GM18519 (cell line): ENCODE measurements around the gene SLAMF6.

Source experiments
- ATAC-seq: cut with Tn5 transposase; IDR thresholded peaks from one replicate; pipeline ENCODE4 v1.9.1; 2021; ENCODE audit warnings: mild to moderate bottlenecking, moderate library complexity; ENCODE audit not compliant: unreplicated experiment, low FRiP score

The SLAMF6 gene

DNA sequence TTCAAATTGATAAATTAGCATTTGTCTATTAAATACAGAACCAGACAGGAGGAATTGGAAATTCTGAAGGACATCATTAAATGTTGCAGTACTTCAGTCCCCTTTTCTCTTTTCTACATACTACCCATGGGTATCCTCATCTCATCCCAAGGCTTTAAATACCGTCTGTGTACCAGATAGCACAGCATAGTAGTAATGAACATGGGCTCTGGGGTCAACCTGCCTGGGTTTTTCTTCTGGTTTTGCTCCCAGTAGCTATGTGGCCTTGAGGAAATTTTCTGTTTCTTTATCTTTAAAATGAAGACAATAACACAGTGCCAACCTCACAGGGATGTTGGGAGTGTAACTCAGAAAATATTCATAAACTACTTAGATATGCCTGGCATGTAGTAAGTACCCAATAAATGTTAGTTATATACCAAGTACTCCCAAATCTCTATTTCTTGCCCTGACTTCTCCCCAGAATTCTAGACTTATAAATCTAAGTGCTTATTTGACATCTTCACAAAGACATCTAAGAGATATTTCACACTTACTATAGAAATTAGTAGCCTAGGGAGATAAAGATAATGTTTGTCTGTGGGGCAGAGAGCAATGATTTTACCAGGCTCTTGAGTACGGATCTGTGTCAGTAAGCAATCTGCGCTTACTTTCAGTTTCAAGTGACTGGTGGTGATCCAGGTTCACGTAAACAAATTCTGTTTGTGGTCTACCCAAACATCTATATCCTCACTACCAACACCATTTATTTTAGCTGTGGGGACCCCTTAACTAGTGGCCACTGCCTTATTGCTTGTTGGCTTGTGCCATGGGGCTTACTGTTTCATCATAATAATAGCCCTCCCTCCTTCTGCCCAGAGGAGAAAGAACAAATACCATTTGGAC lies 85.4 kb downstream of the SLAMF6 start:
- no peak for ATAC-seq

DNA sequence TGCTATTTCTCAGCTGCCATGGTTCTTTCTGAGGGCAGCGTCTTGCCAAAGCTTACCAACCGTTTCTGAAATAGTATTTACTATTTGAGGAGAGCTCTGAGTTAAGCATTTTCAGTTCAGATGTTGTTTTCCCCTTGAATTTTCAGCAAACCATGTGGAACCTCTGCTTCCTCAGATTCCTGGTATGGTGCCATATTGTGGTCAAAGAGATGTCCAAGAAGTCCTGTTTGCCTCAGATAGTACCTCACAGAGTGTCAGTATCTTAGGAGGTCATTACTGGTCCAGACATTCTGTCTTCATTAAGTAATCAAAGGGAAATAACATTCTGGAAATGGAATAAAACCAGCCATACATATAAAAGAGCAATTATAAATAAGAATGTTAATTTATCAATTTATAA lies 86.1 kb downstream of the SLAMF6 start:
- ATAC-seq = no peak
